GM12878 (cell line): ENCODE results near the gene GIMD1. TPM values are rescaled to one million over a fixed set of nuclear protein-coding genes. Genes with fewer than 3 reads are reported as not detected.

ENCODE experiments used
- ATAC-seq: fragments of 200-7000 bp; cut with Tn5 transposase; 3 replicates; pipeline ENCODE4 v1.9.1; 2020; ENCODE audit warnings: mild to moderate bottlenecking, moderate library complexity
- BruUV-seq: library from RNA; stranded (reverse); fragments of 400-500 nt; replicated peaks from 2 replicates; lab custom pipeline; 2021; lab: Mats Ljungman, UMichigan
- CTCF ChIA-PET: fragments of 300-600 bp; sonication (Branson Sonifier 250); formaldehyde crosslinking; extraction: SDS; loops from one replicate; lab custom pipeline; 2021; ENCODE audit warnings: inconsistent platforms; lab: Yijun Ruan, JAX
- POLR2A ChIA-PET: fragments of 350-600 bp; formaldehyde crosslinking; extraction: SDS; loops from one replicate; lab custom pipeline; 2021; ENCODE audit warnings: inconsistent platforms; lab: Charles Lee
- RAD21 ChIA-PET: fragments of 300-600 bp; sonication (Branson Sonifier 250); formaldehyde crosslinking; loops from one replicate; lab custom pipeline; 2023; ENCODE audit warnings: antibody characterized with exemption; ENCODE audit not compliant: unreplicated experiment; lab: Charles Lee
- SMC1A ChIA-PET: fragments of 300-600 bp; sonication (Branson Sonifier 250); formaldehyde crosslinking; loops from one replicate; lab custom pipeline; 2023; ENCODE audit not compliant: unreplicated experiment, uncharacterized antibody; lab: Charles Lee
- DNase-seq: peaks from one replicate; pipeline ENCODE4 v3.0.0-alpha.2; 2011; ENCODE audit warnings: low read depth, low spot score
- FAIRE-seq: peaks from 3 replicates; lab custom pipeline; 2011; peaks lifted over from hg19 to GRCh38; lab: Jason Lieb, UNC
- H2AFZ ChIP-seq: 2 replicates; pipeline ENCODE4 v1.6.0; 2011; ENCODE audit warnings: low read depth, low read length, control low read depth; ENCODE audit not compliant: control insufficient read depth
- H3K27ac ChIP-seq: 2 replicates; pipeline ENCODE4 v1.5.1; 2011; ENCODE audit warnings: control low read depth; ENCODE audit not compliant: control insufficient read depth, insufficient read depth
- H3K27me3 ChIP-seq, 2 experiments: replicated peaks in 1 of 2; 2 replicates each; pipeline versions ENCODE4 v1.6.0 to v1.6.1; 2011; ENCODE audit warnings: low read length in 1 of 2; ENCODE audit not compliant: control insufficient read depth in 2 of 2, insufficient read depth in 2 of 2
- H3K36me3 ChIP-seq, 2 experiments: 2 replicates each; pipeline ENCODE4 v1.5.1; 2011; ENCODE audit warnings: low read length in 1 of 2; ENCODE audit not compliant: control insufficient read depth in 2 of 2, insufficient read depth in 2 of 2
- H3K4me1 ChIP-seq: 2 replicates; pipeline ENCODE4 v1.6.1; 2011; ENCODE audit warnings: mild to moderate bottlenecking, low read length, moderate library complexity, mixed read lengths; ENCODE audit not compliant: control insufficient read depth, insufficient read depth
- H3K4me2 ChIP-seq: 2 replicates; pipeline ENCODE4 v1.6.0; 2011; ENCODE audit warnings: control low read depth; ENCODE audit not compliant: control insufficient read depth, insufficient read depth
- H3K4me3 ChIP-seq: fragments of 200-600 bp; sonication (generic); 2 replicates; pipeline ENCODE4 v1.5.1; 2016
- H3K79me2 ChIP-seq: 2 replicates; pipeline ENCODE4 v1.6.0; 2011; ENCODE audit warnings: low read length; ENCODE audit not compliant: control insufficient read depth, insufficient read depth
- H3K9ac ChIP-seq: 2 replicates; pipeline ENCODE4 v1.8.0; 2011; ENCODE audit warnings: low read length, control low read depth, mixed read lengths; ENCODE audit not compliant: control insufficient read depth, insufficient read depth
- H3K9me3 ChIP-seq: replicated peaks from 3 replicates; pipeline ENCODE4 v1.5.1; 2011; ENCODE audit warnings: mild to moderate bottlenecking, low read length; ENCODE audit not compliant: control insufficient read depth, insufficient read depth
- H4K20me1 ChIP-seq: 2 replicates; pipeline ENCODE4 v1.6.0; 2011; ENCODE audit not compliant: control insufficient read depth, insufficient read depth
- BRCA1 ChIP-seq: IDR thresholded peaks from 2 replicates; pipeline ENCODE4 v1.6.1; 2011; ENCODE audit warnings: low read depth, low read length, improper control_type of control experiment
- CREB1 ChIP-seq: IDR thresholded peaks from 2 replicates; pipeline ENCODE4 v1.6.1; 2012; ENCODE audit warnings: low read depth, mild to moderate bottlenecking, inconsistent platforms
- EED ChIP-seq: sonication (generic); IDR thresholded peaks from 2 replicates; pipeline ENCODE4 v1.6.1; 2016; ENCODE audit warnings: antibody characterized with exemption, low read depth
- HDAC2 ChIP-seq: fragments of 200-600 bp; sonication (generic); IDR thresholded peaks from 2 replicates; pipeline ENCODE4 v1.6.1; 2017
- IRF5 ChIP-seq: fragments of 450-650 bp; IDR thresholded peaks from 2 replicates; pipeline ENCODE4 v1.6.1; 2017; ENCODE audit warnings: borderline replicate concordance
- MYC ChIP-seq: IDR thresholded peaks from 2 replicates; pipeline ENCODE4 v1.6.1; 2011; ENCODE audit warnings: mild to moderate bottlenecking, low read length, moderate library complexity, inconsistent platforms; ENCODE audit not compliant: insufficient read depth, insufficient replicate concordance, insufficient read length, severe bottlenecking
- NR2C1 ChIP-seq: fragments of 450-650 bp; IDR thresholded peaks from 2 replicates; pipeline ENCODE4 v1.6.1; 2017; ENCODE audit warnings: antibody characterized with exemption, mild to moderate bottlenecking, moderate library complexity
- POLR2AphosphoS5 ChIP-seq: IDR thresholded peaks from 2 replicates; pipeline ENCODE4 v1.6.1; 2011; ENCODE audit warnings: mild to moderate bottlenecking, low read length, inconsistent platforms
- RAD21 ChIP-seq: IDR thresholded peaks from 2 replicates; pipeline ENCODE4 v1.6.1; 2011; ENCODE audit warnings: mild to moderate bottlenecking, low read depth, low read length, moderate library complexity; ENCODE audit not compliant: insufficient read depth
- SREBF1 ChIP-seq: IDR thresholded peaks from 2 replicates; pipeline ENCODE4 v1.6.1; 2012; ENCODE audit warnings: mild to moderate bottlenecking, low read length
- SRF ChIP-seq, 2 experiments: IDR thresholded peaks; 2 replicates each; pipeline ENCODE4 v1.6.1; 2011; ENCODE audit warnings: low read depth in 2 of 2, low read length in 2 of 2, mild to moderate bottlenecking in 1 of 2, moderate library complexity in 1 of 2
- in situ Hi-C: fragments of 300-500 bp; cut with MboI; formaldehyde crosslinking; loops from 9 replicates; pipeline ENCODE4 v1.14.3; 2018; ENCODE audit warnings: mixed read lengths
- intact Hi-C: fragments of 100-400 bp; cut with micrococcal nuclease; formaldehyde crosslinking; loops from one replicate; pipeline ENCODE4 v1.14.2; 2022; ENCODE audit not compliant: unreplicated experiment
- polyA plus RNA-seq, 11 experiments: library from polyadenylated mRNA; depleted of rRNA in 4 of 11; unstranded in 6 of 11; stranded (reverse) in 5 of 11; fragments of >200 nt; fragmentation: Nextera tagmentation in 4 of 11; fragmentation: Illumina TruSeq in 1 of 11; extraction: Ambion mirVana in 4 of 11; extraction: Trizol in 1 of 11; gene quantifications; 1 replicate in 1 of 11; 2 replicates in 10 of 11; pipeline versions ENCODE4 v1.2.1 to v1.2.3, GENCODE V29; 2011 to 2016; ENCODE audit warnings: inconsistent platforms in 2 of 11, missing spikeins in 2 of 11, low read depth in 1 of 11
- total RNA-seq, 4 experiments: library from RNA; depleted of rRNA in 3 of 4; stranded (reverse); fragments of >200 nt in 3 of 4; fragmentation: Illumina TruSeq in 1 of 4; extraction: Trizol in 1 of 4; gene quantifications; 2 replicates each; pipeline versions ENCODE4 v1.2.1 to v1.2.3, GENCODE V29; 2013 to 2021
- TF ChIP-seq, protein P1 (sequence below): fragments of 450-650 bp; IDR thresholded peaks from 2 replicates; pipeline ENCODE4 v1.6.1; 2016; ENCODE audit warnings: mild to moderate bottlenecking

Gene GIMD1
- total and polyA plus RNA-seq, 10 of the 15 experiments (the other 5 are each of a cell fraction or from before 2014, with no cell fraction given): 0.14 TPM; not detected in 9

DNA sequence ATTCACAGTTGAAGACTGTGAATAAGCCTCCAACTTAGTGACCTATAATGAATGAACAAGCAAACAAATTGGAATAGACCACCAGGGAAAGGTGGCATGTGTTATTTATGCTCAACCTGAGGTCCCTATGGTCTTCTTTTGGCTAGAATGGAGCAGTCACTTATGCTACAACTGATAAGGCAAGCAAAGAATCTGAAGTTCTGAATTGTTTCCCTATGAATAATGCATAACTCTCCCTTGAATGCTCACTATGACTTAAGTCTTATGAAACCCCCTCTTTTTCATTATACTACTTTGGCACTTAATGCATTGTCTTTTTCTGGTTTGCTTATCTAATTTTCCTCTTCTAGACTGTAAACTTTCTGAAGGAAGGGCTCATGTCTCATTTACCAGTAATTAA is 2.6 kb downstream of the GIMD1 start:
- DNase-seq: no peak
- Histone ChIP-seq H3K4me2 (no peak overlapping the region), H3K36me3 (no peaks in the 10 kb centered on the region), H3K4me3 (no peak overlapping the region), H3K9ac (no peak overlapping the region), H3K79me2 (no peaks in the 10 kb centered on the region)
- intact Hi-C loops: loop anchor here (5.0 kb wide), 1 partner anchor 816 kb away; no protein-coding TSS in a partner anchor
- FAIRE-seq: peak; percentile 59
- SMC1A ChIA-PET: interaction anchor here (1.1 to 1.5 kb wide), 2 partner anchors 13 to 100 kb away, joined by 3 read pairs; no protein-coding TSS in a partner anchor
- BruUV-seq: no TSS peak
- no peak for TF ChIP-seq SREBF1
- no peak for TF ChIP-seq HDAC2
- no peak for TF ChIP-seq NR2C1
- no peak for TF ChIP-seq EED
- no peak for TF ChIP-seq IRF5
- no peak for TF ChIP-seq SRF (IDR thresholded peaks at IDR 0.05; ENCODE audit: low read depth in 2 of 2, low read length in 2 of 2)
- TF ChIP-seq CREB1: no peak
- no peak for TF ChIP-seq POLR2AphosphoS5
- TF ChIP-seq RAD21: no peak
- TF ChIP-seq MYC: no peak
- TF ChIP-seq, protein P1, sequence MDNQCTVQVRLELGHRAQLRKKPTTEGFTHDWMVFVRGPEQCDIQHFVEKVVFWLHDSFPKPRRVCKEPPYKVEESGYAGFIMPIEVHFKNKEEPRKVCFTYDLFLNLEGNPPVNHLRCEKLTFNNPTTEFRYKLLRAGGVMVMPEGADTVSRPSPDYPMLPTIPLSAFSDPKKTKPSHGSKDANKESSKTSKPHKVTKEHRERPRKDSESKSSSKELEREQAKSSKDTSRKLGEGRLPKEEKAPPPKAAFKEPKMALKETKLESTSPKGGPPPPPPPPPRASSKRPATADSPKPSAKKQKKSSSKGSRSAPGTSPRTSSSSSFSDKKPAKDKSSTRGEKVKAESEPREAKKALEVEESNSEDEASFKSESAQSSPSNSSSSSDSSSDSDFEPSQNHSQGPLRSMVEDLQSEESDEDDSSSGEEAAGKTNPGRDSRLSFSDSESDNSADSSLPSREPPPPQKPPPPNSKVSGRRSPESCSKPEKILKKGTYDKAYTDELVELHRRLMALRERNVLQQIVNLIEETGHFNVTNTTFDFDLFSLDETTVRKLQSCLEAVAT: no peak
- no peak for TF ChIP-seq BRCA1
- TF ChIP-seq, all 136 proteins: peak for 0
- RAD21 ChIA-PET: no interaction called here
- Histone ChIP-seq H2AFZ (no peak overlapping the region), H4K20me1 (no peaks in the 10 kb centered on the region), H3K27me3 (no peaks in the 10 kb centered on the region), H3K9me3 (no peaks in the 10 kb centered on the region), H3K27ac (no peak overlapping the region), H3K4me1 (no peaks in the 10 kb centered on the region)
- ATAC-seq: no peak
- POLR2A ChIA-PET: no interaction called here
- CTCF ChIA-PET: interaction anchor here (0.9 kb wide), 1 partner anchor 532 kb away, joined by 4 read pairs; no protein-coding TSS in a partner anchor
- in situ Hi-C loops: no loop called here
